Endothelial cell of umbilical vein (primary cell): ENCODE data around the gene PCBP4.

Experiments
- EZH2 ChIP-seq: IDR thresholded peaks from 2 replicates; pipeline ENCODE4 v1.6.1; 2012; ENCODE audit warnings: borderline replicate concordance, low read depth, mild to moderate bottlenecking, moderate library complexity, low read length, inconsistent platforms; ENCODE audit not compliant: severe bottlenecking
- JUN ChIP-seq: IDR thresholded peaks from 2 replicates; pipeline ENCODE4 v1.6.1; 2011; ENCODE audit warnings: borderline replicate concordance, low read depth; ENCODE audit not compliant: insufficient read length, insufficient read depth
- POLR2A ChIP-seq: IDR thresholded peaks from 2 replicates; pipeline ENCODE4 v1.6.1; 2012; ENCODE audit warnings: low read depth, mild to moderate bottlenecking, control low read depth, low read length
- POLR2AphosphoS5 ChIP-seq: IDR thresholded peaks from 2 replicates; pipeline ENCODE4 v1.6.1; 2012; ENCODE audit warnings: low read depth, mild to moderate bottlenecking, control low read depth, low read length, moderate library complexity; ENCODE audit not compliant: insufficient read depth
- TF ChIP-seq, protein P1 (sequence below): IDR thresholded peaks from 2 replicates; pipeline ENCODE4 v1.6.1; 2011; ENCODE audit not compliant: insufficient read depth, insufficient read length
- TF ChIP-seq, protein P2 (sequence below), 2 donors: IDR thresholded peaks; 1 replicate in 1 of 2; 2 replicates in 1 of 2; pipeline ENCODE4 v1.5.1; 2011; ENCODE audit warnings: low read length in 2 of 2, mild to moderate bottlenecking in 2 of 2, moderate library complexity in 2 of 2, control low read depth in 1 of 2, inconsistent platforms in 1 of 2, low read depth in 1 of 2; ENCODE audit not compliant: insufficient read depth in 1 of 2; ENCODE audit errors: extremely low read depth in 1 of 2

DNA sequence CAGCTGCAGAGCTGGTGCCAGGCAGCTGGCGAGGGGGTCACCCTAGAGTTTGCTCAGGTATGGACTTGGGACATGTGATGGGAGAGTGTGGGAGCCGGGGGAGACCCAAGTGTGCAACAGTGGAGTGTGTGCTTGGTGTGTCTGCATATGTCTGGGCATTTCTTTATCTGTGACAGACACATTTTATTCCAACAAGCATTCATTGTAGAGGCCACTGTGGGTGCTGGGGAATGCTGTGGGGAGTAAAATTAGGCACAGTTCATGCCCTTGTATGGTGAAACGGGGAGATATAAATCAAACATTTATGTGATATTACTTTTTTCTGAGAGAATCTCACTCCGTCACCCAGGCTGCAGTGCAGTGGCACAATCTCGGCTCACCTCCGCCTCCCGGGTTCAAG lies 20.3 kb upstream of the PCBP4 start:
- TF ChIP-seq POLR2A, result no peak
- no peak for TF ChIP-seq EZH2
- TF ChIP-seq, protein P1, sequence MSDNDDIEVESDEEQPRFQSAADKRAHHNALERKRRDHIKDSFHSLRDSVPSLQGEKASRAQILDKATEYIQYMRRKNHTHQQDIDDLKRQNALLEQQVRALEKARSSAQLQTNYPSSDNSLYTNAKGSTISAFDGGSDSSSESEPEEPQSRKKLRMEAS, result no peak
- TF ChIP-seq, protein P2, sequence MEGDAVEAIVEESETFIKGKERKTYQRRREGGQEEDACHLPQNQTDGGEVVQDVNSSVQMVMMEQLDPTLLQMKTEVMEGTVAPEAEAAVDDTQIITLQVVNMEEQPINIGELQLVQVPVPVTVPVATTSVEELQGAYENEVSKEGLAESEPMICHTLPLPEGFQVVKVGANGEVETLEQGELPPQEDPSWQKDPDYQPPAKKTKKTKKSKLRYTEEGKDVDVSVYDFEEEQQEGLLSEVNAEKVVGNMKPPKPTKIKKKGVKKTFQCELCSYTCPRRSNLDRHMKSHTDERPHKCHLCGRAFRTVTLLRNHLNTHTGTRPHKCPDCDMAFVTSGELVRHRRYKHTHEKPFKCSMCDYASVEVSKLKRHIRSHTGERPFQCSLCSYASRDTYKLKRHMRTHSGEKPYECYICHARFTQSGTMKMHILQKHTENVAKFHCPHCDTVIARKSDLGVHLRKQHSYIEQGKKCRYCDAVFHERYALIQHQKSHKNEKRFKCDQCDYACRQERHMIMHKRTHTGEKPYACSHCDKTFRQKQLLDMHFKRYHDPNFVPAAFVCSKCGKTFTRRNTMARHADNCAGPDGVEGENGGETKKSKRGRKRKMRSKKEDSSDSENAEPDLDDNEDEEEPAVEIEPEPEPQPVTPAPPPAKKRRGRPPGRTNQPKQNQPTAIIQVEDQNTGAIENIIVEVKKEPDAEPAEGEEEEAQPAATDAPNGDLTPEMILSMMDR (IDR thresholded peaks at IDR 0.05; ENCODE audit: extremely low read depth in 1 of 2, insufficient read depth in 1 of 2, low read depth in 1 of 2, low read length in 2 of 2), result no peak
- no peak for TF ChIP-seq POLR2AphosphoS5
- no peak for TF ChIP-seq JUN
